IMR-90 (cell line): ENCODE data around the gene CCDC69. TPM values are rescaled to one million over a fixed set of nuclear protein-coding genes. Genes with fewer than 3 reads are reported as not detected.

Source experiments
- ATAC-seq: fragments of 200-7000 bp; cut with Tn5 transposase; 2 replicates; pipeline ENCODE4 v1.9.1; 2020; ENCODE audit warnings: low read depth, mild to moderate bottlenecking, moderate library complexity
- BruUV-seq: library from RNA; stranded (reverse); fragments of 400-500 nt; replicated peaks from 2 replicates; lab custom pipeline; 2021; lab: Mats Ljungman, UMichigan
- CTCF ChIA-PET: fragments of 300-600 bp; formaldehyde crosslinking; extraction: SDS; loops from one replicate; lab custom pipeline; 2021; ENCODE audit warnings: antibody characterized with exemption; lab: Yijun Ruan, JAX
- POLR2A ChIA-PET: fragments of 300-600 bp; sonication (Branson Sonifier 250); formaldehyde crosslinking; loops from one replicate; lab custom pipeline; 2022; ENCODE audit warnings: antibody characterized with exemption; ENCODE audit not compliant: unreplicated experiment; lab: Charles Lee
- DNase-seq: peaks from one replicate; pipeline ENCODE4 v3.0.0; 2013
- H2AFZ ChIP-seq: replicated peaks from 2 replicates; pipeline ENCODE3; 2013; ENCODE audit warnings: low read length, mild to moderate bottlenecking; ENCODE audit not compliant: poor library complexity
- H2AK5ac ChIP-seq: 2 replicates; pipeline ENCODE4 v1.6.1; 2013; ENCODE audit warnings: low read depth, low read length, inconsistent platforms
- H2AK9ac ChIP-seq: replicated peaks from 2 replicates; pipeline ENCODE3; 2013; ENCODE audit warnings: mild to moderate bottlenecking, low read depth, low read length, moderate library complexity; ENCODE audit not compliant: poor library complexity
- H2BK120ac ChIP-seq: 2 replicates; pipeline ENCODE4 v1.6.1; 2013; ENCODE audit warnings: low read depth, low read length, inconsistent platforms
- H2BK15ac ChIP-seq: 3 replicates; pipeline ENCODE4 v1.6.1; 2013; ENCODE audit warnings: low read depth, low read length, inconsistent platforms
- H2BK20ac ChIP-seq: 2 replicates; pipeline ENCODE4 v1.6.1; 2013; ENCODE audit warnings: low read depth, mild to moderate bottlenecking, inconsistent platforms, low read length, moderate library complexity
- H2BK5ac ChIP-seq: 2 replicates; pipeline ENCODE4 v1.6.1; 2013; ENCODE audit warnings: mild to moderate bottlenecking, low read depth, low read length, inconsistent platforms; ENCODE audit not compliant: poor library complexity, severe bottlenecking
- H3K14ac ChIP-seq: replicated peaks from 2 replicates; pipeline ENCODE4 v1.6.1; 2013; ENCODE audit warnings: low read depth, low read length, inconsistent platforms
- H3K18ac ChIP-seq: 2 replicates; pipeline ENCODE4 v1.6.1; 2013; ENCODE audit warnings: low read depth, low read length, control low read depth
- H3K23ac ChIP-seq: 2 replicates; pipeline ENCODE4 v1.6.1; 2013; ENCODE audit warnings: low read depth, low read length, inconsistent platforms
- H3K27ac ChIP-seq: 2 replicates; pipeline ENCODE4 v1.5.1; 2013; ENCODE audit warnings: mild to moderate bottlenecking, control low read depth, low read length; ENCODE audit not compliant: insufficient read depth
- H3K27me3 ChIP-seq: 2 replicates; pipeline ENCODE4 v1.6.1; 2013; ENCODE audit warnings: low read length; ENCODE audit not compliant: control insufficient read depth, insufficient read depth
- H3K36me3 ChIP-seq: 2 replicates; pipeline ENCODE4 v1.6.1; 2013; ENCODE audit warnings: low read length, mixed read lengths; ENCODE audit not compliant: control insufficient read depth, insufficient read depth
- H3K4ac ChIP-seq: 2 replicates; pipeline ENCODE4 v1.6.1; 2013; ENCODE audit warnings: low read depth, low read length, inconsistent platforms
- H3K4me1 ChIP-seq: 2 replicates; pipeline ENCODE4 v1.6.1; 2013; ENCODE audit warnings: low read length, mixed read lengths; ENCODE audit not compliant: control insufficient read depth, insufficient read depth
- H3K4me2 ChIP-seq: 2 replicates; pipeline ENCODE4 v1.6.1; 2013; ENCODE audit warnings: low read depth, mild to moderate bottlenecking, control low read depth, low read length, moderate library complexity
- H3K4me3 ChIP-seq: 2 replicates; pipeline ENCODE4 v1.5.1; 2013; ENCODE audit warnings: low read depth, mild to moderate bottlenecking, control low read depth, low read length, moderate library complexity; ENCODE audit not compliant: insufficient read depth
- H3K56ac ChIP-seq: 2 replicates; pipeline ENCODE4 v1.6.1; 2013; ENCODE audit warnings: low read length, inconsistent platforms; ENCODE audit not compliant: insufficient read depth; ENCODE audit errors: extremely low read depth
- H3K79me1 ChIP-seq, 2 experiments: 2 replicates each; pipeline ENCODE4 v1.6.1; 2013; ENCODE audit warnings: low read length in 2 of 2, inconsistent platforms in 1 of 2, low read depth in 1 of 2
- H3K9ac ChIP-seq: 2 replicates; pipeline ENCODE4 v1.6.1; 2013; ENCODE audit warnings: low read depth, low read length, control low read depth
- H3K9me1 ChIP-seq: 2 replicates; pipeline ENCODE4 v1.6.1; 2013; ENCODE audit warnings: low read length, inconsistent platforms; ENCODE audit not compliant: insufficient read depth
- H3K9me3 ChIP-seq: 2 replicates; pipeline ENCODE4 v1.6.1; 2013; ENCODE audit warnings: low read length; ENCODE audit not compliant: control insufficient read depth, insufficient read depth
- H4K20me1 ChIP-seq: 2 replicates; pipeline ENCODE4 v1.6.1; 2013; ENCODE audit warnings: low read length, inconsistent platforms; ENCODE audit not compliant: insufficient read depth
- H4K5ac ChIP-seq: 2 replicates; pipeline ENCODE4 v1.6.1; 2013; ENCODE audit warnings: mild to moderate bottlenecking, low read depth, low read length, control low read depth
- H4K8ac ChIP-seq, 2 experiments: 2 replicates each; pipeline ENCODE4 v1.6.1; 2013; ENCODE audit warnings: low read depth in 2 of 2, low read length in 2 of 2, control low read depth in 1 of 2, inconsistent platforms in 1 of 2
- H4K91ac ChIP-seq: 2 replicates; pipeline ENCODE4 v1.6.1; 2013; ENCODE audit warnings: low read depth, low read length, inconsistent platforms; ENCODE audit not compliant: insufficient read depth
- CEBPB ChIP-seq: IDR thresholded peaks from 2 replicates; pipeline ENCODE4 v1.6.1; 2012; ENCODE audit warnings: low read depth, low read length, improper control_type of control experiment
- CTCF ChIP-seq: conservative IDR thresholded peaks from 2 replicates; pipeline ENCODE4 v1.5.1; 2012; ENCODE audit warnings: mild to moderate bottlenecking, low read depth, low read length, improper control_type of control experiment
- ELK1 ChIP-seq: fragments of 150-350 bp; IDR thresholded peaks from 2 replicates; pipeline ENCODE4 v1.6.1; 2016; ENCODE audit warnings: low read depth, mild to moderate bottlenecking, low read length, moderate library complexity, borderline replicate concordance
- FOS ChIP-seq: fragments of 150-350 bp; IDR thresholded peaks from 2 replicates; pipeline ENCODE4 v1.6.1; 2016; ENCODE audit warnings: low read depth, low read length
- POLR2A ChIP-seq: IDR thresholded peaks from 2 replicates; pipeline ENCODE4 v1.6.1; 2012; ENCODE audit warnings: mild to moderate bottlenecking, low read depth, low read length
- WGBS, 2 experiments: methylation state at CpG; one replicate each; pipeline versions ENCODE4 v1.1.5 to v1.1.7; 2013; ENCODE audit warnings: missing lambda C conversion rate in 2 of 2; ENCODE audit not compliant: insufficient read length in 1 of 2; ENCODE audit errors: extremely low coverage in 2 of 2; 5-methylcytosine and 5-hydroxymethylcytosine counted together
- dilution Hi-C: fragments of 300-500 bp; cut with HindIII; formaldehyde crosslinking; loops from one replicate; pipeline ENCODE4 v1.14.3; 2018; ENCODE audit warnings: low sequenced_read_pairs; ENCODE audit not compliant: unreplicated experiment
- in situ Hi-C: fragments of 300-500 bp; cut with MboI; formaldehyde crosslinking; loops from 3 replicates; pipeline ENCODE4 v1.14.3; 2019; ENCODE audit warnings: low sequenced_read_pairs, inconsistent platforms, mixed read lengths
- intact Hi-C: fragments of 100-400 bp; cut with micrococcal nuclease; formaldehyde crosslinking; loops from 2 replicates; pipeline ENCODE4 v1.10.0; 2022
- polyA plus RNA-seq, 3 experiments: library from polyadenylated mRNA; depleted of rRNA; stranded (reverse); fragments of >200 nt; gene quantifications; 2 replicates each; pipeline ENCODE4 v1.2.3, GENCODE V29; 2012; ENCODE audit warnings: low replicate concordance in 1 of 3
- total RNA-seq: library from RNA; depleted of rRNA; stranded (reverse); fragments of >200 nt; gene quantifications from 2 replicates; pipeline ENCODE4 v1.2.3, GENCODE V29; 2012

Gene CCDC69
- total and polyA plus RNA-seq, 2 of the 4 experiments (the other 2 are of a cell fraction), result 0.36 to 0.48 TPM

- H4K5ac ChIP-seq, result no peak overlapping the region
- in situ Hi-C loops (no loop called here), dilution Hi-C loops (no loop called here), intact Hi-C loops (no loop called here)
- ChIA-PET POLR2A (no interaction called here), CTCF (interaction anchor here (1.9 kb wide), 1 partner anchor 10 kb away, joined by 9 read pairs; no protein-coding TSS in a partner anchor)
- no peak overlapping the region for H3K56ac ChIP-seq
- no peak overlapping the region for H2BK5ac ChIP-seq
- no TSS peak for BruUV-seq
- no peak overlapping the region for H3K14ac ChIP-seq
- H3K23ac ChIP-seq, result no peak overlapping the region
- no peak overlapping the region for H2AK5ac ChIP-seq
- no peak overlapping the region for H3K9ac ChIP-seq
- no peak overlapping the region for H3K4ac ChIP-seq
- no peak overlapping the region for H3K18ac ChIP-seq
- no peaks in the 10 kb centered on the region for H4K20me1 ChIP-seq
- no peaks in the 10 kb centered on the region for H3K9me3 ChIP-seq
- H2BK120ac ChIP-seq, result no peak overlapping the region
- TF ChIP-seq POLR2A (no peak), ELK1 (no peak), FOS (no peak), CEBPB (no peak), CTCF (no peak)
- ATAC-seq (no peak), DNase-seq (no peak)
- H3K27me3 ChIP-seq, result peaks cover 30% of the 10 kb centered on the region
- no peak overlapping the region for H2BK20ac ChIP-seq
- WGBS, 2 experiments, result no CpG with 5 or more reads among the region's 2 CpGs
- H2AFZ ChIP-seq, result no peak overlapping the region
- no peak overlapping the region for H4K8ac ChIP-seq
- no peaks in the 10 kb centered on the region for H3K9me1 ChIP-seq
- H3K4me3 ChIP-seq, result no peak overlapping the region
- no peaks in the 10 kb centered on the region for H3K4me1 ChIP-seq
- no peak overlapping the region for H2AK9ac ChIP-seq
- no peaks in the 10 kb centered on the region for H3K36me3 ChIP-seq
- no peak overlapping the region for H3K27ac ChIP-seq
- no peak overlapping the region for H2BK15ac ChIP-seq
- no peaks in the 10 kb centered on the region for H3K79me1 ChIP-seq
- H3K4me2 ChIP-seq, result no peak overlapping the region
- no peak overlapping the region for H4K91ac ChIP-seq
These were observed 5.1 kb upstream of the CCDC69 start for GRCh38 chr5:151228986-151229385.
